ENCODE data around the gene MEF2A.
"Not testable (repeated sequence)": the region's sequence is repeated elsewhere in the genome, so short reads cannot be mapped to it uniquely, and the experiment has no call there.

The MEF2A gene

DNA sequence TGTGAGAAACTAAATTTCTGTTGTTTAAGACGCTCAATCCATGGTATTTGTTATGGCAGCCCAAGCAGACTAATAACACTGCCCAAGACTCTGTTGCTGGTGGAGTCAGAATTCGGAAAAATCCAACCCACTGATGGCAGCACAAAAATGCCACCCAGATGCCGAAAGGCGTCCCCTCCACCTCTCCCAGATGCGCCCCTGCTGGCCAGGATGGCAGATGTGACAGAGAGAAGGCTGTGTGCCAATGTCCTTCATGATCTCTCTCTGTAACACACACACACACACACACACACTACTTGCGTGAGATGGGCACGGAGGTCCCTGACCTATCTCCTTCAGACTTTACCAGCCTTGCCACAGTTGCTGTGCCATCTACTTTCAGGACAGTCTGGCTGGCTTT, 178.4 kb downstream of the MEF2A start:
- no peaks in the 10 kb centered on the region for H3K4me1 ChIP-seq (ENCODE audit: control insufficient read depth, insufficient read depth, low read length)
- H3K27me3 ChIP-seq (ENCODE audit: control insufficient read depth, insufficient read depth, low read length), result no peaks in the 10 kb centered on the region
- H3K27ac ChIP-seq (ENCODE audit: low read depth, low read length), result no peak overlapping the region
- no peak overlapping the region for H3K9ac ChIP-seq (ENCODE audit: low read depth, low read length)
- no peaks in the 10 kb centered on the region for H3K36me3 ChIP-seq (ENCODE audit: control insufficient read depth, insufficient read depth, low read length)
- H3K4me3 ChIP-seq (ENCODE audit: low read depth, low read length), result no peak overlapping the region
- no peaks in the 10 kb centered on the region for H3K9me3 ChIP-seq (ENCODE audit: control insufficient read depth, insufficient read depth, low read length)

DNA sequence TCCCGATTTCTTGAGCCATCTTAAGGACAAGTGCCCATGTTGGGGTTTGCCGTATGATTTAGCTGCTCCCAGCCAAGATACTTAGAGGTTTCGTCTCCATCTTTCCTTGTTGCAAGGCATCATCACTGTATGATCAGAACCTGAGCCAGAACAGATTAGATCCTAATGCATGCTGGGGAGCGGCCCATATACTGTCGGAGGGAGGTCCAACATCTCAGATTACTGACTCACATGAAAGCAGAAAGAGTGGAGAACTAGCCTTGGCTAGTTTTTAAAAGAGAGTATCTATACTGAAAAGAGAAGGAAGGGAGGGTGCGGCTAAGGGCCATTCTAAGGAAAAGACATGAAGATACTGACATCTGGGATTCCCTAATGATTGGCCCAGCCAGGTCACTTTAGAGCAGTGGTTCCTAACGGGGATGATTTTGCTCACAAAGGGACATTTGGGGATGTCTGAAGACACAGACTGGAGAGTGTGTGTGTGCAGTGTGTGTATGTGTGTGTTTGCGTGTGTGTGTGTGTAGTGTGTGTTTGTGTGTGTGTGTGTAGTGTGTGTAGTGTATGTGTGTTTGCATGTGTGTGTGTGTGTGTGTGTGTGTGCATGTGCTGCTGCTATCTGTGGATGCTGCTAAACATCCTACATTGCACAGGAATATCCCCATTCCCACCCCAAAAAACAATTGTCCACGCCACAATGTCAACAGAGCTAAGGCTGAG, 179.7 kb downstream of the MEF2A start:
- no peaks in the 10 kb centered on the region for H3K9me3 ChIP-seq (ENCODE audit: control insufficient read depth, insufficient read depth, low read length)
- no peaks in the 10 kb centered on the region for H3K4me1 ChIP-seq (ENCODE audit: control insufficient read depth, insufficient read depth, low read length)
- H3K9ac ChIP-seq (ENCODE audit: low read depth, low read length), result no peak overlapping the region
- H3K36me3 ChIP-seq (ENCODE audit: control insufficient read depth, insufficient read depth, low read length), result no peaks in the 10 kb centered on the region
- H3K27me3 ChIP-seq (ENCODE audit: control insufficient read depth, insufficient read depth, low read length), result no peaks in the 10 kb centered on the region
- no peak overlapping the region for H3K27ac ChIP-seq (ENCODE audit: low read depth, low read length)
- H3K4me3 ChIP-seq (ENCODE audit: low read depth, low read length), result no peak overlapping the region

DNA sequence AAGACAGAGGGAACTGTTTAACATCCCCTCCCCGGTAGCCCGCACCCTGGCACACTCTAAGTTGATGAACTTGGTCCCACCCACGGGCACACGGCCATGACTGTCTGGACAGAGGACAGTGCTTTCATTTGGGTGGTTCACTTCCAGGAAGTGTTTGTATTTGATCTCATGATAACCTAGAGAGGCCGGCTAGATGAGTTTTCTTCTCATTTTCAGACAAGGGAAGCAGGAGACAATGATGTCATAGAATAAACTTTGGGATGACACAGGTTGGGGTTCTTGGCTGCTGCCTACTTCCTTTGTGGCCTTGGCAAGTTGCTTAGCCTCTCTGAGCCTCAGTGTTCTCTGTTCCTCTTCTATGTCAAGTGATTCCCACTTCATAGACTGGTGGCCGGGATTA, 183.6 kb downstream of the MEF2A start:
- no peak overlapping the region for H3K9ac ChIP-seq (ENCODE audit: low read depth, low read length)
- H3K9me3 ChIP-seq (ENCODE audit: control insufficient read depth, insufficient read depth, low read length), result no peaks in the 10 kb centered on the region
- no peaks in the 10 kb centered on the region for H3K36me3 ChIP-seq (ENCODE audit: control insufficient read depth, insufficient read depth, low read length)
- no peak overlapping the region for H3K27ac ChIP-seq (ENCODE audit: low read depth, low read length)
- no peaks in the 10 kb centered on the region; the same call in 1 of the 2 replicates for H3K27me3 ChIP-seq (ENCODE audit: control insufficient read depth, insufficient read depth, low read length)
- H3K4me3 ChIP-seq (ENCODE audit: low read depth, low read length), result no peak overlapping the region
- H3K4me1 ChIP-seq (ENCODE audit: control insufficient read depth, insufficient read depth, low read length), result no peaks in the 10 kb centered on the region

DNA sequence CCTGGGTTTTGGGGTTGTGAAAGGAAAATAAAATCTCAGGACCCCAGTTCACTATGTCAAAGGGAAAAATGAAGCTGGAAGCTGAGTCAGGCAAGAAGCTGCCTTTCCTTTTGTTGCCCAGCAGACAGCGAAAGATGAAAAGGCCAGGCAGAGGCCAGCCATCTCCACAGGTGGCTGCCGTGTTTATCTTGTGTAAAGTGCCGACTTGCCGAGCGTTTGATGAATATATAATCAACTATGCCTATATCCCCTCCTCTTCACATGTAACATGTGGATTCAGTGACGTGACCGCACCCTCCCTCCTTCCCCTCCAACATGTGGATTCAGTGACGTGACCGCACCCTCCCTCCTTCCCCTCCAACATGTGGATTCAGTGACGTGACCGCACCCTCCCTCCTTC, 184.5 kb downstream of the MEF2A start:
- not testable (repeated sequence) for H3K27ac ChIP-seq (ENCODE audit: low read depth, low read length); H3K27me3 ChIP-seq (ENCODE audit: control insufficient read depth, insufficient read depth, low read length); H3K4me3 ChIP-seq (ENCODE audit: low read depth, low read length); H3K9ac ChIP-seq (ENCODE audit: low read depth, low read length); H3K36me3 ChIP-seq (ENCODE audit: control insufficient read depth, insufficient read depth, low read length); H3K4me1 ChIP-seq (ENCODE audit: control insufficient read depth, insufficient read depth, low read length); H3K9me3 ChIP-seq (ENCODE audit: control insufficient read depth, insufficient read depth, low read length)

DNA sequence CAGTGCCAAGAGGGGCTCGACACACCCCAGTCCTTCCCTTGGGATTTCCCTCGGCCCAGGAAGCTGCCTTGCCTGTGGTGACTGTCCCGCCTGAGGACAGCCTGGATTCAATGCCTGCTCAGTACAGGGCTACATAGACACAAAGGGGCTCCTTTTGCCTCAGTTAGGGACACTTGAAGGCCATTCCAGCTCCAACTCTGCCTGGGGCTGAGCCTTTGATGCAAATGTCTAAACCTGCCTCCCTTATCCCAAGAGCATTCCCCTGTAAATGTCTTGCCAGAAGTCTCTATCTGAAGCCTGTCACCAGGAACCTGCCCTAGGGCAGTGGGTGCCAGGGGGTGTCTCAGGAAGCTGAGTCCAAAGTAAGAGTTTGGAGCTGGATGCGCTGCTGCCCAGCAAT, 186.8 kb downstream of the MEF2A start:
- Histone ChIP-seq H3K9ac (ENCODE audit: low read depth, low read length) (no peak overlapping the region), H3K36me3 (ENCODE audit: control insufficient read depth, insufficient read depth, low read length) (no peaks in the 10 kb centered on the region), H3K4me1 (ENCODE audit: control insufficient read depth, insufficient read depth, low read length) (no peaks in the 10 kb centered on the region), H3K4me3 (ENCODE audit: low read depth, low read length) (no peak overlapping the region), H3K27me3 (ENCODE audit: control insufficient read depth, insufficient read depth, low read length) (no peaks in the 10 kb centered on the region; the same call in 1 of the 2 replicates), H3K9me3 (ENCODE audit: control insufficient read depth, insufficient read depth, low read length) (no peaks in the 10 kb centered on the region), H3K27ac (ENCODE audit: low read depth, low read length) (no peak overlapping the region)

DNA sequence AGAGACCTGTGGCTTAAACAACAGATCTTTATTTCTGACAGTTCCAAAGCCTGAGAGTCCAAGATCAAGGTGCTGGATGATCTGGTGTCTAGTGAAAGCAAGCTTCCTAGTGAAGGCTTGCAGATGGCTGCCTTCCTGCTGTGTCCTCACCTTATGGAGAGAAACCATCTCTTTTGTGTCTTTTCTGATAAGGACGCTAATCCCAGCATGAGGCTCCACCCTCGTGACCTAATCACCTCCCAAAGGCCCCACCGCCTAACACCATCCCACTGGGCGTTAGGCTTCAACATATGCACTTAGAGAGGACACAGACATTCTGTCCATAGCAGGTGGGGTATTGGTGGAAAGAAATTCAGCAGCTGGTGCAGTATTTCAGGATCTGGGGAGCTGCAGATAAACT, 187.3 kb downstream of the MEF2A start:
- no peak overlapping the region for H3K9ac ChIP-seq (ENCODE audit: low read depth, low read length)
- no peak overlapping the region for H3K4me3 ChIP-seq (ENCODE audit: low read depth, low read length)
- H3K4me1 ChIP-seq (ENCODE audit: control insufficient read depth, insufficient read depth, low read length), result no peaks in the 10 kb centered on the region
- no peaks in the 10 kb centered on the region for H3K36me3 ChIP-seq (ENCODE audit: control insufficient read depth, insufficient read depth, low read length)
- no peak overlapping the region for H3K27ac ChIP-seq (ENCODE audit: low read depth, low read length)
- no peaks in the 10 kb centered on the region; the same call in 1 of the 2 replicates for H3K27me3 ChIP-seq (ENCODE audit: control insufficient read depth, insufficient read depth, low read length)
- H3K9me3 ChIP-seq (ENCODE audit: control insufficient read depth, insufficient read depth, low read length), result no peaks in the 10 kb centered on the region

DNA sequence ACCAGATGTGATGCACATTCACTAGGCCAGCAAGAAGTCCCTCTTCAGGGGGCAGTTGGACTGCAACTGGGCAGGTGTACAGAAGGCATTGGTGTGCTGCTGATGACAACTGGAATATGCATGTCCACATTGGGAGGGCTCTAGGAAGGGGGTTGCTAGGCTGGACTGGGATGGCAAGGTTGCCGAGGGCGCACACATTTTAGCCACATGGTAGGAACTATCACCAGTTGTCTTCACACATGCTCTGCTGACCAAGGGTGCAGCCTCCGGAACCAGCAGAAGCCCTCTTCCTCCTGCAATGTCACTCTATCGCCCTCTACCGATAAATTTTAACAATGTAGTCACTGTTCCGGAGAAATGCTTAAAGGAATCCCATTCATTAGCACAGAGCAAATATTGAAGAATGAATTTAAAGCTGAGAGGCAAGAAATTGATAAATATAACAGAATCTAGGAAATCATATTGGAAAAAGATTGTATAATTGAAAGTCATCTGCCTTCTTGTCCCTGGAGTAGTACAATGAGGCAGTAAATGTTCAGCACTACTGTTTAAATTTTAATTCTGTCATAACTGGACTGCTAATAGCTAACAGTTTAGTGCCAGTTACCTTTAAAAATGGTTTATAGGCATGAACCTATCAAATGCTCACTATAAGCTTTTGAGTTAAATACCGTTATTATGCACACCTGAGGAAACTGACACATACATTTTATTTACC, 190.1 kb downstream of the MEF2A start:
- Histone ChIP-seq H3K9me3 (ENCODE audit: control insufficient read depth, insufficient read depth, low read length) (no peaks in the 10 kb centered on the region), H3K36me3 (ENCODE audit: control insufficient read depth, insufficient read depth, low read length) (no peaks in the 10 kb centered on the region), H3K9ac (ENCODE audit: low read depth, low read length) (no peak overlapping the region), H3K4me3 (ENCODE audit: low read depth, low read length) (no peak overlapping the region), H3K4me1 (ENCODE audit: control insufficient read depth, insufficient read depth, low read length) (no peaks in the 10 kb centered on the region), H3K27ac (ENCODE audit: low read depth, low read length) (no peak overlapping the region), H3K27me3 (ENCODE audit: control insufficient read depth, insufficient read depth, low read length) (no peaks in the 10 kb centered on the region; the same call in 1 of the 2 replicates)

DNA sequence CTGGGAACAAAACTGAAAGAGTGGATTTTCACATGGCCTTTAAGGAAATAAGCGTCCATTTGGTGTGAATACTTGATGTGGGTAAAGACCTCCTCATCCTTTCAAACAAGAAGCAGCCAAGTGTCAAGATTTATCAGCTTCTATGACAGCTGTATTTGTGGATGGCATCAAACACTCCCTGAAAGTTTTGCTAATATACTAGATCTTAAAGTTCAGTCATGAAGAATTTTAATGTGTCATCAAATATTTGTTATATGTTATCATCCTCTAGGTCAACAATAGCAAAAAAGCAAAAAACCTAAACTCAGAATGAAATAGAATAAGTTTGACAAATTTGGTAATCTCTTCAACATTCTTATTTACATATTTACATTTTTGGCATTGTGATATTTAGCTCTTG, 196.5 kb downstream of the MEF2A start:
- H3K36me3 ChIP-seq (ENCODE audit: control insufficient read depth, insufficient read depth, low read length), result no peaks in the 10 kb centered on the region
- no peaks in the 10 kb centered on the region for H3K9me3 ChIP-seq (ENCODE audit: control insufficient read depth, insufficient read depth, low read length)
- H3K27me3 ChIP-seq (ENCODE audit: control insufficient read depth, insufficient read depth, low read length), result no peaks in the 10 kb centered on the region
- no peak overlapping the region for H3K4me3 ChIP-seq (ENCODE audit: low read depth, low read length)
- H3K9ac ChIP-seq (ENCODE audit: low read depth, low read length), result no peak overlapping the region
- no peaks in the 10 kb centered on the region for H3K4me1 ChIP-seq (ENCODE audit: control insufficient read depth, insufficient read depth, low read length)
- no peak overlapping the region for H3K27ac ChIP-seq (ENCODE audit: low read depth, low read length)

DNA sequence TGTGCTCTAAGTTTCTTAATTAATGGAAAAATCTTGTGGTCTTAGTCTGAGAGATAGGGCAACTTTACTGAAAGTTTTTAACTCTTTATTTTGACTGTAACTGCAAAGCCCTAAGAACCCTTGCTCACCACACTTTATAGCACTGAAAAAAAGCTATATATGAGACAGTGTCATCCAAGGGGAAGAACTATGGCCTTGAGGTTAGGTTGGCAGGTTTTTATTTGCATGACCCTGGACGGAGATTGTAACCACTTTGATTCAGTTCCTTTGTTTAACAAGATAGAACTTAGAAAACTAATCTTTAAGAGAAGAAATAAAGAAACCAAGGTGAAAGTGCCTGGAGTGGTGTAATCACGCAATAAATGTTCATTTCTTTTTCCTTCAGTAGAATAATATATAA, 198.0 kb downstream of the MEF2A start:
- H3K27me3 ChIP-seq (ENCODE audit: control insufficient read depth, insufficient read depth, low read length), result no peaks in the 10 kb centered on the region
- no peaks in the 10 kb centered on the region for H3K36me3 ChIP-seq (ENCODE audit: control insufficient read depth, insufficient read depth, low read length)
- H3K9ac ChIP-seq (ENCODE audit: low read depth, low read length), result no peak overlapping the region
- no peak overlapping the region for H3K27ac ChIP-seq (ENCODE audit: low read depth, low read length)
- no peak overlapping the region for H3K4me3 ChIP-seq (ENCODE audit: low read depth, low read length)
- H3K4me1 ChIP-seq (ENCODE audit: control insufficient read depth, insufficient read depth, low read length), result no peaks in the 10 kb centered on the region
- no peaks in the 10 kb centered on the region for H3K9me3 ChIP-seq (ENCODE audit: control insufficient read depth, insufficient read depth, low read length)

DNA sequence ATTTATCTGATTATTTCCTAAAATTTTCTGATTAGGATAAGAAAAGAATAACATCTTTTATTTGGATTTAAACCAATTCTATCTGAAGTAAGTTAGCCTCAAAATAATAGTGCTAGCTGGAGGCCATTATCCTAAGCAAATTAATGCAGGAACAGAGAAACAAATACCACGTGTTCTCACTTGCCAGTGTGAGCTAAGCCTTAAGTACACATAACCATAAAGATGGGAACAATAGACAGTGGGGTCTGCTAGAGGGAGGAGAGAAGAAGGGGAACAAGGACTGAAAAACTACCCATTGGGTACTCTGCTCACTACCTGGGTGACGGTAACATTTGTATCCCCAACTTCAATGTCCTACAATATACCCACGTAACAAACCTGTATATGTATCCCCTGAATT, 198.7 kb downstream of the MEF2A start:
- no peaks in the 10 kb centered on the region for H3K4me1 ChIP-seq (ENCODE audit: control insufficient read depth, insufficient read depth, low read length)
- no peaks in the 10 kb centered on the region for H3K27me3 ChIP-seq (ENCODE audit: control insufficient read depth, insufficient read depth, low read length)
- no peak overlapping the region for H3K4me3 ChIP-seq (ENCODE audit: low read depth, low read length)
- H3K9me3 ChIP-seq (ENCODE audit: control insufficient read depth, insufficient read depth, low read length), result no peaks in the 10 kb centered on the region
- no peak overlapping the region for H3K27ac ChIP-seq (ENCODE audit: low read depth, low read length)
- H3K9ac ChIP-seq (ENCODE audit: low read depth, low read length), result no peak overlapping the region
- no peaks in the 10 kb centered on the region for H3K36me3 ChIP-seq (ENCODE audit: control insufficient read depth, insufficient read depth, low read length)
